ENCODE measurements around the gene UBA5.

DNA sequence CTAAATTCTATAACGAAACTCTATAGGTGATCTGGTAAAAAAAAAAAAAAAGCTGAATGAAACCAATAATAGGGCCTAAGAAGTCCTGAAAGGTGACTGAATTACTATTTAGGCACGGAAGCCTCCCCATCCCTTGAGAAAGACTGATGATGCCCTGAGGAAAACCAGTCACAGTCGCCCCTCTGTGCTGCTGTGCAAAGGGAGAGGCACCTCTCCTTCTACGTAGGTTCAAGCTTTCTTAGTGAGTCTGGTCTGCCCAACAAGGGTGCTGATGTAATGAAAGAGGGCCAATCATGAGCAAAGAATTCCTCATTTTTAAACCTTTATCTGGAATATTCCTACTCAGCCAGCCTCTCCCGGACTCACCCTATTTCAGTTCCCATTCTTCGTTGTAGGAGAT is 50.2 kb downstream of the UBA5 start:
- TF ChIP-seq POLR2A (IDR thresholded peaks at IDR 0.05) (no peak), EP300 (IDR thresholded peaks at IDR 0.05) (no peak)
